ENCODE data around the gene COL25A1.

- TF ChIP-seq CTCF (IDR thresholded peaks at IDR 0.05) (no peak), POLR2A (IDR thresholded peaks at IDR 0.05) (no peak)
Measured at GRCh38 chr4:109177096-109177810, 125.2 kb downstream of the COL25A1 start.

Data from upper lobe of left lung (tissue), 4 donors.